Measurements from ENCODE around the gene PTPRM. TPM values are rescaled to one million over a fixed set of nuclear protein-coding genes. Genes with fewer than 3 reads are reported as not detected.

PTPRM gene
- total RNA-seq (2012; rRNA removed) = 23.6 and 28.3 TPM in 2 replicates
- 42.4 and 51.2 TPM in 2 replicates for polyA plus RNA-seq (2012; rRNA removed)
- polyA plus RNA-seq (2012; cell fraction: cytosol; rRNA removed) = 17.9 and 29.2 TPM in 2 replicates
- polyA plus RNA-seq (2012; cell fraction: nucleus; rRNA removed; ENCODE audit: low replicate concordance) = 75.1 and 198 TPM in 2 replicates
- Bru-seq, nascent RNA = percentile 82 among the genes with signal in this experiment
- percentile 66 among the genes with signal in this experiment for BruChase-seq, experiment 1, labeled RNA remaining after a 6-hour chase
- percentile 72 among the genes with signal in this experiment for BruChase-seq, experiment 2, labeled RNA remaining after a 2-hour chase
- long read RNA-seq, partial matches to known transcripts = 37 of 51 reads
- long read RNA-seq, other reads (novel, unspliced or antisense) = 14 of 51 reads

GRCh38 chr18:7566567-7567473, at the start of gene PTPRM:
Gene PTPRM (plus strand): TSS chr18:7567316. CDS start chr18:7567819, 503 bp downstream.
- Histone ChIP-seq H4K5ac (ENCODE audit: low read depth, low read length) (0 out of 2 replicates have a peak within 1 kb of the TSS, but pooled peaks have one; percentile 38), H3K56ac (ENCODE audit: extremely low read depth, insufficient read depth, low read length) (peak within 1 kb of the TSS; percentile 43), H3K4ac (ENCODE audit: low read depth, low read length) (peak within 1 kb of the TSS; percentile 84), H3K27me3 (ENCODE audit: control insufficient read depth, insufficient read depth, low read length) (no peaks in the 10 kb centered on the region), H3K14ac (replicated peaks; ENCODE audit: low read depth, low read length) (peak within 1 kb of the TSS; percentile 94), H2BK20ac (ENCODE audit: low read depth, low read length) (no peak within 1 kb of the TSS), H3K9ac (ENCODE audit: low read depth, low read length) (peak within 1 kb of the TSS; percentile 90), H2AFZ (replicated peaks; ENCODE audit: low read length, poor library complexity) (peak within 1 kb of the TSS; percentile 96), H3K9me1 (ENCODE audit: insufficient read depth, low read length) (peaks cover 6% of the 10 kb centered on the region; the same call in 1 of the 2 replicates), H3K18ac (ENCODE audit: low read depth, low read length) (peak within 1 kb of the TSS; percentile 81), H3K9me3 (ENCODE audit: control insufficient read depth, insufficient read depth, low read length) (no peaks in the 10 kb centered on the region), H2AK9ac (replicated peaks; ENCODE audit: low read depth, low read length, poor library complexity) (peak within 1 kb of the TSS; percentile 79), H2BK120ac (ENCODE audit: low read depth, low read length) (peak within 1 kb of the TSS; percentile 80), H2AK5ac (ENCODE audit: low read depth, low read length) (0 out of 2 replicates have a peak within 1 kb of the TSS, but pooled peaks have one; percentile 31), H4K91ac (ENCODE audit: insufficient read depth, low read depth, low read length) (peak within 1 kb of the TSS; percentile 80), H3K79me1 (ENCODE audit: low read depth in 1 of 2, low read length in 2 of 2) (peaks cover 8 to 24% of the 10 kb centered on the region in 2 experiments; a peak in 3 of 4 replicates), H2BK15ac (ENCODE audit: low read depth, low read length) (no peak within 1 kb of the TSS; the same call in 2 of the 3 replicates), H4K20me1 (ENCODE audit: insufficient read depth, low read length) (peaks cover 4% of the 10 kb centered on the region; the same call in 1 of the 2 replicates), H3K4me1 (ENCODE audit: control insufficient read depth, insufficient read depth, low read length) (peaks cover 6% of the 10 kb centered on the region), H3K4me3 (ENCODE audit: insufficient read depth, low read depth, low read length) (peak within 1 kb of the TSS; percentile 96), H4K8ac (ENCODE audit: low read depth in 2 of 2, low read length in 2 of 2) (peak within 1 kb of the TSS; percentile 44 to 88; a peak in 2 of 4 replicates), H3K4me2 (ENCODE audit: low read depth, low read length) (peak within 1 kb of the TSS; percentile 93), H3K36me3 (ENCODE audit: control insufficient read depth, insufficient read depth, low read length) (no peaks in the 10 kb centered on the region), H2BK5ac (ENCODE audit: low read depth, low read length, poor library complexity, severe bottlenecking) (peak within 1 kb of the TSS; percentile 81), H3K27ac (ENCODE audit: insufficient read depth, low read length) (peak within 1 kb of the TSS; percentile 88), H3K23ac (ENCODE audit: low read depth, low read length) (peak within 1 kb of the TSS; percentile 83)
- ATAC-seq (ENCODE audit: low read depth) = peak; percentile 89
- in situ Hi-C loops (cut with MboI; ENCODE audit: low sequenced_read_pairs) = no loop called here
- peak; percentile 78 for DNase-seq
- no TSS peak for BruUV-seq (replicated peaks)
- 1% methylated on average over 24 of the region's 139 CpGs; no CpG with 5 or more reads in 1 of the 2 experiments for WGBS, 2 experiments (ENCODE audit: extremely low coverage in 2 of 2, insufficient read length in 1 of 2)
- dilution Hi-C loops (cut with HindIII; ENCODE audit: low sequenced_read_pairs, unreplicated experiment) = no loop called here
- intact Hi-C loops (cut with micrococcal nuclease) = loop anchor here (1.0 to 5.0 kb wide), 5 partner anchors 294 to 913 kb away; no protein-coding TSS in a partner anchor
- CTCF ChIA-PET = interaction anchor here (0.6 to 1.5 kb wide), 14 partner anchors 9 to 914 kb away, joined by 3 to 6 read pairs (median 3); no protein-coding TSS in a partner anchor
- POLR2A ChIA-PET (ENCODE audit: unreplicated experiment) = interaction anchor here (0.6 kb wide), 2 partner anchors 306 to 804 kb away, joined by 3 to 5 read pairs; no protein-coding TSS in a partner anchor
- no peak for TF ChIP-seq ELK1 (IDR thresholded peaks at IDR 0.05; ENCODE audit: borderline replicate concordance, low read depth, low read length)
- TF ChIP-seq SMC3 (IDR thresholded peaks at IDR 0.05; ENCODE audit: low read depth, low read length) = peak; percentile 33; the same call in 1 of the 2 replicates
- peak; percentile 7; the same call in 1 of the 2 replicates for TF ChIP-seq MXI1 (IDR thresholded peaks at IDR 0.05; ENCODE audit: borderline replicate concordance, low read depth, low read length)
- no peak for TF ChIP-seq MAFK (IDR thresholded peaks at IDR 0.05; ENCODE audit: low read depth, low read length)
- TF ChIP-seq RFX5 (IDR thresholded peaks at IDR 0.05; ENCODE audit: low read depth, low read length) = no peak
- no peak for TF ChIP-seq RCOR1 (IDR thresholded peaks at IDR 0.05; ENCODE audit: insufficient replicate concordance, low read length)
- no peak for TF ChIP-seq CEBPB (IDR thresholded peaks at IDR 0.05; ENCODE audit: low read depth, low read length)
- TF ChIP-seq BHLHE40 (IDR thresholded peaks at IDR 0.05; ENCODE audit: low read depth, low read length) = peak; percentile 69; the same call in 1 of the 2 replicates
- peak; percentile 56 for TF ChIP-seq RAD21 (IDR thresholded peaks at IDR 0.05; ENCODE audit: low read length)
- peak; percentile 73 for TF ChIP-seq CTCF (conservative IDR thresholded peaks at IDR 0.05; ENCODE audit: low read depth, low read length)
- no peak for TF ChIP-seq FOS (IDR thresholded peaks at IDR 0.05; ENCODE audit: low read depth, low read length)
